Neural progenitor cell (in vitro differentiated cells): ENCODE results near the gene BTC. TPM values are rescaled to one million over a fixed set of nuclear protein-coding genes. Genes with fewer than 3 reads are reported as not detected.

ENCODE experiments used
- DNase-seq: peaks from one replicate; pipeline ENCODE4 v3.0.0-alpha.2; 2016; ENCODE audit warnings: low spot score
- H2AFZ ChIP-seq: fragments of 200-600 bp; sonication (generic); replicated peaks from 2 replicates; pipeline ENCODE4 v1.6.1; 2016; ENCODE audit warnings: antibody characterized with exemption
- H3F3A ChIP-seq: fragments of 200-600 bp; sonication (generic); 2 replicates; pipeline ENCODE4 v1.6.1; 2016; ENCODE audit warnings: antibody characterized with exemption, low read depth
- H3K27ac ChIP-seq: fragments of 200-600 bp; sonication (generic); 2 replicates; pipeline ENCODE4 v1.5.1; 2016; ENCODE audit warnings: mild to moderate bottlenecking
- H3K27me3 ChIP-seq: fragments of 200-600 bp; sonication (generic); 2 replicates; pipeline ENCODE4 v1.6.1; 2016; ENCODE audit warnings: mild to moderate bottlenecking, moderate library complexity
- H3K36me3 ChIP-seq: fragments of 200-600 bp; sonication (generic); 2 replicates; pipeline ENCODE4 v1.5.1; 2016
- H3K4me1 ChIP-seq: fragments of 200-600 bp; sonication (generic); 2 replicates; pipeline ENCODE4 v1.6.1; 2016; ENCODE audit warnings: mixed run types
- H3K4me2 ChIP-seq: fragments of 200-600 bp; sonication (generic); 2 replicates; pipeline ENCODE4 v1.6.1; 2016
- H3K4me3 ChIP-seq: fragments of 200-600 bp; sonication (generic); 2 replicates; pipeline ENCODE4 v1.5.1; 2016
- H3K79me2 ChIP-seq: fragments of 200-600 bp; sonication (generic); 2 replicates; pipeline ENCODE4 v1.6.1; 2016; ENCODE audit warnings: low read depth
- H3K9ac ChIP-seq: fragments of 200-600 bp; sonication (generic); 2 replicates; pipeline ENCODE4 v1.6.1; 2016
- H3K9me3 ChIP-seq: fragments of 200-600 bp; sonication (generic); 2 replicates; pipeline ENCODE4 v1.5.1; 2016; ENCODE audit warnings: low read depth
- H4K20me1 ChIP-seq: fragments of 200-600 bp; sonication (generic); 2 replicates; pipeline ENCODE4 v1.6.1; 2016; ENCODE audit warnings: low read depth
- H3K27ac Mint-ChIP-seq: 3 replicates; pipeline ENCODE4 v1.8.0; 2021; ENCODE audit warnings: mixed read lengths
- H3K27me3 Mint-ChIP-seq: 2 replicates; pipeline ENCODE4 v1.8.0; 2022; ENCODE audit warnings: low read depth, mild to moderate bottlenecking, inconsistent platforms, moderate library complexity, mixed read lengths; ENCODE audit not compliant: insufficient read depth
- H3K36me3 Mint-ChIP-seq: 3 replicates; pipeline ENCODE4 v1.8.0; 2021; ENCODE audit warnings: mixed read lengths
- H3K4me1 Mint-ChIP-seq: 3 replicates; pipeline ENCODE4 v1.8.0; 2021; ENCODE audit warnings: mixed read lengths
- H3K4me3 Mint-ChIP-seq: 3 replicates; pipeline ENCODE4 v1.8.0; 2021; ENCODE audit warnings: mild to moderate bottlenecking, moderate library complexity, mixed read lengths
- H3K9me3 Mint-ChIP-seq: 3 replicates; pipeline ENCODE4 v1.8.0; 2020; ENCODE audit warnings: mixed read lengths
- EZH2 ChIP-seq: fragments of 200-600 bp; sonication (generic); IDR thresholded peaks from 2 replicates; pipeline ENCODE4 v1.6.1; 2017; ENCODE audit warnings: antibody characterized with exemption, mild to moderate bottlenecking, moderate library complexity
- EZH2phosphoT487 ChIP-seq: fragments of 200-600 bp; sonication (generic); IDR thresholded peaks from 2 replicates; pipeline ENCODE4 v1.6.1; 2017; ENCODE audit warnings: antibody characterized with exemption
- total RNA-seq: library from RNA; depleted of rRNA; stranded (reverse); fragments of >200 nt; gene quantifications from 2 replicates; pipeline ENCODE4 v1.2.3, GENCODE V29; 2015; ENCODE audit warnings: low replicate concordance
- TF ChIP-seq, protein P1 (sequence below): fragments of 200-600 bp; sonication (generic); IDR thresholded peaks from 2 replicates; pipeline ENCODE4 v1.5.1; 2017; ENCODE audit warnings: antibody characterized with exemption, mild to moderate bottlenecking

The BTC gene
- total RNA-seq, 1 donor from 2014 or later = 0.80 TPM

- Mint-ChIP-seq H3K36me3 (no peaks in the 10 kb centered on the region), H3K4me3 (no peak overlapping the region), H3K4me1 (peaks cover 27% of the 10 kb centered on the region), H3K9me3 (no peaks in the 10 kb centered on the region), H3K27me3 (no peaks in the 10 kb centered on the region), H3K27ac (no peak overlapping the region)
- peaks cover 24% of the 10 kb centered on the region for H3K4me1 ChIP-seq
- H2AFZ ChIP-seq = no peak overlapping the region
- no peak for DNase-seq
- TF ChIP-seq EZH2phosphoT487 (no peak), EZH2 (no peak)
- TF ChIP-seq, protein P1, sequence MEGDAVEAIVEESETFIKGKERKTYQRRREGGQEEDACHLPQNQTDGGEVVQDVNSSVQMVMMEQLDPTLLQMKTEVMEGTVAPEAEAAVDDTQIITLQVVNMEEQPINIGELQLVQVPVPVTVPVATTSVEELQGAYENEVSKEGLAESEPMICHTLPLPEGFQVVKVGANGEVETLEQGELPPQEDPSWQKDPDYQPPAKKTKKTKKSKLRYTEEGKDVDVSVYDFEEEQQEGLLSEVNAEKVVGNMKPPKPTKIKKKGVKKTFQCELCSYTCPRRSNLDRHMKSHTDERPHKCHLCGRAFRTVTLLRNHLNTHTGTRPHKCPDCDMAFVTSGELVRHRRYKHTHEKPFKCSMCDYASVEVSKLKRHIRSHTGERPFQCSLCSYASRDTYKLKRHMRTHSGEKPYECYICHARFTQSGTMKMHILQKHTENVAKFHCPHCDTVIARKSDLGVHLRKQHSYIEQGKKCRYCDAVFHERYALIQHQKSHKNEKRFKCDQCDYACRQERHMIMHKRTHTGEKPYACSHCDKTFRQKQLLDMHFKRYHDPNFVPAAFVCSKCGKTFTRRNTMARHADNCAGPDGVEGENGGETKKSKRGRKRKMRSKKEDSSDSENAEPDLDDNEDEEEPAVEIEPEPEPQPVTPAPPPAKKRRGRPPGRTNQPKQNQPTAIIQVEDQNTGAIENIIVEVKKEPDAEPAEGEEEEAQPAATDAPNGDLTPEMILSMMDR = no peak
- H4K20me1 ChIP-seq = no peaks in the 10 kb centered on the region
- no peak overlapping the region for H3K27ac ChIP-seq
- H3F3A ChIP-seq = peaks cover 5% of the 10 kb centered on the region
- no peak overlapping the region for H3K4me3 ChIP-seq
- H3K79me2 ChIP-seq = no peaks in the 10 kb centered on the region
- H3K4me2 ChIP-seq = no peak overlapping the region
- no peaks in the 10 kb centered on the region for H3K27me3 ChIP-seq
- H3K9me3 ChIP-seq = no peaks in the 10 kb centered on the region
- H3K9ac ChIP-seq = no peak overlapping the region
- H3K36me3 ChIP-seq = no peaks in the 10 kb centered on the region
These were observed 37.2 kb downstream of the BTC start for GRCh38 chr4:74757136-74757535.

DNA sequence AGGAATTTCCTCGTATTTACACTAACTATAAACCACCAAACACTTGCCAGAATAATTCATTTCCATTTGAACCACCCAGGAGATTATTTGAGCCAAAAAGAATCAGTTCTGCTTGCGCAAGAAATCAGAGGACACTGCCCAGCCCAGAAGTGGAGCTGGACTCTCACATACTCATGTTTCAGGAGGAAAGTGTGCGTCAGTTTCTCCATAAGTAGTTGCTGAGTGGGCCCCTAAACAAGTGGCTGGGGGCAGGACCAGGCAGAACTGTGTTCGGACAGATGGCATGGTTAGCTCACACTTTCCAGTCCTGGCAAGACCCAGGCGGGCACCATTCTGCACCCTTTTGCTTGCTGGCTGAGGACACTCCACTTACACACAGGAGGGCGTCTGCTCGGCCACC is 38.8 kb downstream of the BTC start:
- peak overlapping the region; percentile 6 for H3K4me2 ChIP-seq
- peaks cover 36% of the 10 kb centered on the region for H3K4me1 ChIP-seq
- no peaks in the 10 kb centered on the region for H3K27me3 ChIP-seq
- H3K9ac ChIP-seq = no peak overlapping the region
- no peaks in the 10 kb centered on the region for H3K9me3 ChIP-seq
- H3K27ac ChIP-seq = no peak overlapping the region
- DNase-seq = no peak
- no peak overlapping the region for H3K4me3 Mint-ChIP-seq
- no peaks in the 10 kb centered on the region for H3K79me2 ChIP-seq
- H3K4me1 Mint-ChIP-seq = peaks cover 35% of the 10 kb centered on the region
- H4K20me1 ChIP-seq = no peaks in the 10 kb centered on the region
- H3K4me3 ChIP-seq = no peak overlapping the region
- H3K36me3 ChIP-seq = no peaks in the 10 kb centered on the region
- TF ChIP-seq EZH2phosphoT487 (no peak), EZH2 (no peak)
- TF ChIP-seq, protein P1 = no peak
- H3K27me3 Mint-ChIP-seq = no peaks in the 10 kb centered on the region
- H3K36me3 Mint-ChIP-seq = no peaks in the 10 kb centered on the region
- peaks cover 15% of the 10 kb centered on the region for H3F3A ChIP-seq
- no peak overlapping the region for H2AFZ ChIP-seq
- H3K27ac Mint-ChIP-seq = no peak overlapping the region
- H3K9me3 Mint-ChIP-seq = no peaks in the 10 kb centered on the region

- no peaks in the 10 kb centered on the region for H3K36me3 Mint-ChIP-seq
- no peaks in the 10 kb centered on the region for H3K9me3 Mint-ChIP-seq
- TF ChIP-seq, protein P1 = no peak
- TF ChIP-seq EZH2 (no peak), EZH2phosphoT487 (no peak)
- Histone ChIP-seq H3K9ac (no peak overlapping the region), H3K4me3 (no peak overlapping the region), H3K9me3 (no peaks in the 10 kb centered on the region), H3K4me1 (peaks cover 36% of the 10 kb centered on the region), H3K4me2 (no peak overlapping the region), H3K27me3 (no peaks in the 10 kb centered on the region), H2AFZ (no peak overlapping the region), H3F3A (peaks cover 15% of the 10 kb centered on the region), H3K79me2 (no peaks in the 10 kb centered on the region), H3K36me3 (no peaks in the 10 kb centered on the region), H4K20me1 (no peaks in the 10 kb centered on the region), H3K27ac (no peak overlapping the region)
- no peaks in the 10 kb centered on the region for H3K27me3 Mint-ChIP-seq
- H3K4me1 Mint-ChIP-seq = peaks cover 35% of the 10 kb centered on the region
- DNase-seq = no peak
- no peak overlapping the region for H3K27ac Mint-ChIP-seq
- H3K4me3 Mint-ChIP-seq = no peak overlapping the region
These were observed 40.1 kb downstream of the BTC start for GRCh38 chr4:74754218-74754617.
